ENCODE measurements around the gene NAIF1.

NAIF1 gene

GRCh38 chr9:128102196-128102595 is 35.1 kb upstream of the NAIF1 start:
- DNase-seq (ENCODE audit: low spot score) = no peak

- DNase-seq (ENCODE audit: low spot score) = no peak
Observed at GRCh38 chr9:128101690-128102089, 34.6 kb upstream of the NAIF1 start.

GRCh38 chr9:128101231-128101661 is 34.1 kb upstream of the NAIF1 start:
- no peak for DNase-seq (ENCODE audit: low spot score)

GRCh38 chr9:128100581-128100980 is 33.5 kb upstream of the NAIF1 start:
- no peak for DNase-seq (ENCODE audit: low spot score)

GRCh38 chr9:128099932-128100491 is 32.9 kb upstream of the NAIF1 start:
- DNase-seq (ENCODE audit: low spot score) = no peak

- DNase-seq (ENCODE audit: low spot score) = peak; percentile 26
Observed at GRCh38 chr9:128099231-128099931, 32.3 kb upstream of the NAIF1 start.

GRCh38 chr9:128098297-128099230 is 31.4 kb upstream of the NAIF1 start:
- peak; percentile 88 for DNase-seq (ENCODE audit: low spot score)

GRCh38 chr9:128097543-128098296 is 30.6 kb upstream of the NAIF1 start:
- no peak for DNase-seq (ENCODE audit: low spot score)

- DNase-seq (ENCODE audit: low spot score) = no peak
Observed at GRCh38 chr9:128096616-128097536, 29.8 kb upstream of the NAIF1 start.

- no peak for DNase-seq (ENCODE audit: low spot score)
Observed at GRCh38 chr9:128094950-128095544, 27.9 kb upstream of the NAIF1 start.

GRCh38 chr9:128094166-128094949 is 27.2 kb upstream of the NAIF1 start:
- peak; percentile 96 for DNase-seq (ENCODE audit: low spot score)

- no peak for DNase-seq (ENCODE audit: low spot score)
Observed at GRCh38 chr9:128093011-128093410, 25.9 kb upstream of the NAIF1 start.

GRCh38 chr9:128092199-128092977 is 25.3 kb upstream of the NAIF1 start:
- DNase-seq (ENCODE audit: low spot score) = no peak

GRCh38 chr9:128091571-128091970 is 24.5 kb upstream of the NAIF1 start:
- DNase-seq (ENCODE audit: low spot score) = no peak

GRCh38 chr9:128091144-128091543 is 24.0 kb upstream of the NAIF1 start:
- DNase-seq (ENCODE audit: low spot score) = peak; percentile 98

GRCh38 chr9:128089299-128089698 is 22.2 kb upstream of the NAIF1 start:
- no peak for DNase-seq (ENCODE audit: low spot score)

- DNase-seq (ENCODE audit: low spot score) = no peak
Observed at GRCh38 chr9:128088253-128088945, 21.3 kb upstream of the NAIF1 start.

GRCh38 chr9:128087262-128087661 is 20.1 kb upstream of the NAIF1 start:
- no peak for DNase-seq (ENCODE audit: low spot score)

Data from AG08395 (cell line).